Activated T-cell treated with anti-CD3 and anti-CD28 coated beads for 24 hours (primary cell): ENCODE measurements around the gene HLA-DPA1.

Experiments
- DNase-seq: peaks from one replicate; pipeline ENCODE4 v3.0.0-alpha.2; 2020; ENCODE audit warnings: low read depth

The HLA-DPA1 gene

DNA sequence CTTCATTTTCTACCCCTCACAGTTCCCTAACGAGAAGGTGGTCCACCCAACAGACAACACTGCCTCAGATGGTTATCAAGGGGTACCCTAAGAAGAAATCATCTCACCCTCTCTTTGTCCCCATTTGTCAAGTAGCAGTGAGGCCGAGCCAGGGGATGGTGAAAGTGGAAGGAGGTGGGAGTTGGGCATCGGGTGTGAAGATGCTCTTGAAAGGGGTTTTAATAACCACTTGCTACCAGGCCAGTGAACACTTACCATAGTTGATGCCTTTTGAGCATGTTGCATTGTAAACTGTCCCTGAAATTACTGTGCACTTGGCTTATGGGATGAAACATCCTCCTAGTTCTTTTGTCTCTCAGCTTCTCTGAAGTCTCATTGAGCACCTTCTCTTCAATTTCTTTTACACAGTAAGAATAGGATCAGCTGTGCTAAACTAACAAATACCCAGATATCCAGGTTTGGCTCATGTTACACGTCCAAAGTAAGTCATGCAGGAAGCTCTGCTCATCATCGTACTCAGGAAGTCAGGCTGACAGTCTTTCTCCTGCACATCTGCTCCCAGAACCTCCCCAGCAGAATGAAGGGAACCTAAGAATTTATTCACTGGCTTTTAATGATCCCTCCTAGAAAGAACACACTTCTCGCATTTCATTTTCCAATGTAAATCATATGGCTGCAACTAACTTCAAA, 15.6 kb upstream of the HLA-DPA1 start:
- DNase-seq, result no peak

DNA sequence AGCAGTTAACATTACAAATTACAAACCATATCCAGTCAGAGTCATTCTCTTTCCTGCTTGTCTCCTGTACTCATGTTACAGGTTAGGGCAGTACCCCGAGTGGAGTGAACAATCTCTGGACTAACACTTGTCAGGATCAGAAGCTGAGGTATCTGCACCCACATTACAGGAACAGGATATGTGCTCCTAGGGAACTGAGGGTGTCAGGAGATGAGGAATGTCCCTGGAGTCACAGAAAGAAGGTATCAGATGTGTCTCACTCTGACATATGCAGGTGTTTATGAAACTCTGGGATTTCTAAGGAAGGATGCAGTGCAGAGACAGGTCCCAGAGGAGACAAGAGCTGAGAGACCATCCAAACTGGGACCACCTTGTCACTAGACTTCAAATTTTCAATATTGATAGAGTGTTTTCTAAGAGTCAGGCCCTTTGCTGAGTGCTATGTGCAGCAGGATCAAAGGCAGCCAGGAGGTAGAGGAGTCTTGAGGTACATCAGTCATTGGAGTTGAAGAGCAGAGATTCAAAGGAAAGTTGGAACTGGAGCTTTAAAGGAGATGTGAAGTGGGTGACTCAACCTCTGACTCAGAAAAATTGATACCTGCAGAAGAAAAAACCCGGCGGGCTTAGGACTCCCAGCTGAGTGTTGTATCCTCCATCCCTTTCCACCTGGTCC, 14.9 kb upstream of the HLA-DPA1 start:
- DNase-seq, result no peak

DNA sequence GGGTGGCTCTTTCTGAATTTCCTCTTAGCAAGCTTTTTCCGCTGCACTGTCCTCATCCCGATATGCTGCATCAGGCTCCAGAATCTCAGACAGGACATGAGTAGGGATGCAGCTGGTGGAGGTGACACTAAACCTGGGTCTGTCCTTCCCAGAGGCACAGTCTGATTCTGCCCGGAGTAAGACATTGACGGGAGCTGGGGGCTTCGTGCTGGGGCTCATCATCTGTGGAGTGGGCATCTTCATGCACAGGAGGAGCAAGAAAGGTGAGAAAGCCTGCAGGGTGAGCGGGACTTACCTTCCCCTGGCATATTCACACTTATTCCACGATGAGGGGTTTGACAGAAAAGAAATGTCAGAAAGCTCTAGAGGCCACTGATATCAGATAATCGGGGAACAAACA, 12.2 kb upstream of the HLA-DPA1 start:
- no peak for DNase-seq

DNA sequence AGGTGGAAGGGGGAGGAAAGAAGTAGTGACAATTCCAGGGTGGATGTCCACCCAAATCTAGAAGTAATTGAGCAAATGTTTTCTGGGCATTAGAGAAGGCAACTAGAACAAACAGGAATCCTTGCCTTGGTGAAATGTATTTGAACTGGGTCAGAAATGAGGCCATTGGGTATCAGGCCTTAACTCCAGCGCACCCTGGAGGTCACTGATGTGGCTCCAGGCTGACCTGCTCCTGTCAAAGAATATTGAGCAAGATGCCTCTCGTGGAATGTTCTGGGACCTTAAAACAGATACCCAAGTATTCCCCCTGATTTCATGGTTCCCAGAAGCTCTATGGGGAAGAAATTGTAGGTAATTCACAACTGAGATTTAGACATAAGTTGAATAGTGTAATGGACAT, 9.3 kb upstream of the HLA-DPA1 start:
- no peak for DNase-seq

DNA sequence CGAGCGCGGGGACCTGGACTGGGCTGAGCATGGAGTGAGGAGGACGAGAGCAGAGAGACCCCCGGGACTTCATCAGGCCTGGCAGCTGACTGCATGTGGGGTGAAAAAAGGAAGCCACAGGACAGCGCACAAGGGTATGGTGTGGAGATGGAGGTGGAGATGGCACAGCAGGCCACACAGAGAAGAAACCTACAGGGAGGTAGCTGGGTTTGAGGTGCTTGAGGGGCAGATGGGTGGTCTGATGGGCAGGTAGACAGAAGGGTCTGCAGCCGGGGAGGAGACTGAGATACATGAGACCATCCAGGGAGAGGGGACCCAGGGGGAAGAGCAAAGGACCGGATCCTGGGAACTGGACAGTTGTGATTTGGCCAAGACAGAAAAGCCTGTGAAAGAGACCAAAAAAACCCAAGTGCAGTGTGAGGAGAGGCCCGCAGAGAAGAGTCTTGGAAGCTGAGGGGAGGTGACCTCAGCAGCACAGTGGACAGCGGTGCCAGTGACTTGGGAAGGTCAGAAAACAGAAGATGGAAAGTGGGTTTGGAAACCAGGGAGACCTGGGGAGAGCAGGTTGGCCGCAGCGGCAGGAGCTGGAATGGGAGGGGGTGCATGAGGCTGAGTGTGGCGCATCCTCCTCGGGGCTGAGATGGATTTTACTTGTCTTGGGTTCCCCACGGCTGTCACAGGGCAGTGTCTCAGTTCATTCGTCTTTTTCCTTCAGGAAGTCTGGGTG, 7.8 kb upstream of the HLA-DPA1 start:
- DNase-seq, result no peak

DNA sequence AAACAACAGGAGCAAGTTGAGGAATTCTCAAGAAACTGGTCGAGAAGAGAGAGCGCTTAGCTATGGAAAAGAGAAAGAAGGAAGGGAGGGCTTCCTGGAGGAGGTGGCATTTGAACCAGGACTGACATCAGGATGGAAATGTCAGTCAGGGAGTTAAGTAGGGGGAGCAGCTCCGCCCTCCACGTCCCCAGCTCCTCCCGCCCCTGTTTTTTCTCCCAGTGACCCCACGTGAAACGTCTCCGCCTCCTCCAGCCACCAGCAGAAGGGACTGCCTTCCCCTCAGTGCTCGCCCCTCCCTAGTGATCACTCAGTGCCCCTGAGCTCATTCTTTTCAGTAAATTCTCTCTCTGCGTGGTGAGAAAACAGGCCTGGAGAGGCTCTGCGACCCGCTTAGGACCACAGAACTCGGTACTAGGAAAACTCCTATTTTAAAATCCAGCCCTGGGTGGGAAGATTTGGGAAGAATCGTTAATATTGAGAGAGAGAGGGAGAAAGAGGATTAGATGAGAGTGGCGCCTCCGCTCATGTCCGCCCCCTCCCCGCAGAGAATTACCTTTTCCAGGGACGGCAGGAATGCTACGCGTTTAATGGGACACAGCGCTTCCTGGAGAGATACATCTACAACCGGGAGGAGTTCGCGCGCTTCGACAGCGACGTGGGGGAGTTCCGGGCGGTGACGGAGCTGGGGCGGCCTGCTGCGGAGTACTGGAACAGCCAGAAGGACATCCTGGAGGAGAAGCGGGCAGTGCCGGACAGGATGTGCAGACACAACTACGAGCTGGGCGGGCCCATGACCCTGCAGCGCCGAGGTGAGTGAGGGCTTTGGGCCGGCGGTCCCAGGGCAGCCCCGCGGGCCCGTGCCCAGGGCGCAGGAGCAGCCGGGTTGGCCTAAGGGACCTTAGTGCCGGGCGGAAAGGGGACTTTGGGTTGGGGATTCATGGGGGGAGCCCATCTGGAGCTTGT, 7.0 kb upstream of the HLA-DPA1 start:
- no peak for DNase-seq

DNA sequence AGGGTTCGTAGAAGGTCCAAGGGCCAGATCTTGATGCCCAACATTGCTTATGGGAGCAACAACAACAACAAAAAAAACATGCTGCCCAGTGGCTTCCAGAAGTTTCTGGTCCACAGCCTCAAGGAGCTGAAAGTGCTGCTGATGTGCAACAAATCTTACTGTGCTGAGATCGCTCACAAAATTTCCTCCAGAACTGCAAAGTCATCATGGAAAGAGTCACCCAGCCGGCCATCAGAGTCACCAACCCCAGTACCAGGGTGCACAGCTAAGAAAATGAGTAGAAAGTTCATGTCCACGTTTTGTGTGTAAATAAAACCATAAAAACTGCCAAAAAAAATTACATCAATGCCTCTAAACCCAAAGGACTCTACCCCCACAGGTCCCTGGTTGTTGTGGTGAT, 6.1 kb upstream of the HLA-DPA1 start:
- no peak for DNase-seq

DNA sequence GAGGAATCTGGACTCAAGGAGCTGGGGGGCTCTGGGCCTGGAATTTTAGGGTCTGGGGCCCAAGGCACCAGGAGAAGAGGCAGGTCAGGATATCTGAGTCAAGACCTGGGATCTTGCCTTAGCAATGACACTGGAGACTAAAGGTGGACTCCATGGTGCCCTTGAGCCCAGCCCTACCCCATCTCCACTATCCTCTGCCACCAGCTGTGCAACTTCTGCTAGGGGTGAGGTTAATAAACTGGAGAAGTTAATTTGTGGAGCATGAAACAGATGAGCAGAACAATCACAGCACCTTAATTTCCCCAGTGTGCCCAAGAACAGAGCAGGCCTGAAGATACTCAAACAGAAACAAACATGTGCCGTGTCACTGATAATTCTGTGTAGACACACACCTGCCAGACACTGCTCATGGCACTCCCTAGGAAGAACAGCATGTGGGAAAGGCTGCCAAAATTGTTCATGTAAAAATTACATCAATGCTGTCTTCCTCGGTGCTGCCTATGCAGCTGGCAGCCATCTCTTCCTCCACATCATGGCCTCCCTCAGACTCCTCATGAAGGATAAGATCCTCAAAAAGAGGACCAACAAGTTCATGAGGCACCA, 5.6 kb upstream of the HLA-DPA1 start:
- no peak for DNase-seq

DNA sequence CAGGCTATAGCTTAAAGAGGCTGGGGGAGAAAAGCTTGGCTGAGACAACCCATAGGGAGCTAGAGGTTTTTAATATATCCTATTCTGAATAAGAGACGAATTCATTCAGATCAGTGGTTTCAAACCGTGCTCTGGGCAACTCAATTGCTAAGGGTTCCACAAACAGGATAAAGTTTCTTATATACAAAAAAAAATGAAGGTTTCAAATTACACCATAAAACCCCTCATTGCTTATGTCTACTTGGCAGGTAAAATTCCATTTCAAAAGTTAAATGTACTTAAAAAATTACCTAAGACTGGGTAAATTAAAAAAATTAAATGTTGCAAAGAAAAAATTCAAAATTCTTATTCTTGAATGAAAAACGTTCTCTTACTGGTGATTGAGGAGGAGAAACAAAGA, 5.0 kb upstream of the HLA-DPA1 start:
- no peak for DNase-seq

DNA sequence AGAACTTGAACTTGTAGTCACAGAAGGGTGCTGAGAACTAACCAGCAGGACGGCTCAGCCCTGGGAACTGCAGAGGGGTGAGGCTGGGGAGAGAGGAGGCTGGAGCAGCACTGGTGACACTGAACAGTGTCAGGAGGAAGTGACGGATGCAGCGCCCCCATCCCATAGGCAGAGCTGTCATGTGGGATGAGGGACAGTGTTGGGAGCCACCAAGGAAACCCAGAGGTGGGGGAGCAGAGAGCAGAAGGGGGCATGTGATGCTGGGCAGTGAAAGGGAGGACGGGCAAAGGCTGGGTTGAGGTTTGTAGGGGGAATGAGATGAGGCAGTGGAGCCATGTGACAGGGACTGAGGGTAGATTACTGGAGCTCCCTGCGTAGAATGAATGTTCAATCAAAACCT, 4.5 kb upstream of the HLA-DPA1 start:
- DNase-seq, result no peak

DNA sequence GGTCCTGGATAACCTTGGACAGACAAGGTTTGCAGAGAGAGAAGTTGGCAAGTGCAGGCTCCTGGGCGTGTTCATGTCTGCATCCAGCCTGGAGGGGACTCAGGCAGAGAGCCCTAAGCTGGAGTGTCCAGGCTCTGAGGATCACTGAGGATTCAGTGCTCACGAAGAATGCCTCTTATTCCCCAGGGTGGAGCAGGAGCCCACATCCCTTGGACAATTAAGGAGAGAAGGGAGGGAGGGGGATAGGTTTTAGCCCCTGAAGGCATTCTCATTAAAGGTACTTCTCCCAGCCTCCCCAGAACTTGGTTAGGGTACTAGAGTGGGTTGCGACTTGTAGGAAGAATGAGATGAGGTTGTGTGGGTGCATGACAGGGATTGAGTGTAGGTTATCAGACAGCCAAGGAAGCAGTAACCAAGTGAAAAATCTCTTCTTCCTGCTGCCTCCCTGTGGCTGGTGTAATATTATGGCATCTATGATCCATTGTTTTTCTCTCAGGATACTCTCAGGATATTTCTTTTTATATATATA, 3.0 kb upstream of the HLA-DPA1 start:
- DNase-seq, result no peak

DNA sequence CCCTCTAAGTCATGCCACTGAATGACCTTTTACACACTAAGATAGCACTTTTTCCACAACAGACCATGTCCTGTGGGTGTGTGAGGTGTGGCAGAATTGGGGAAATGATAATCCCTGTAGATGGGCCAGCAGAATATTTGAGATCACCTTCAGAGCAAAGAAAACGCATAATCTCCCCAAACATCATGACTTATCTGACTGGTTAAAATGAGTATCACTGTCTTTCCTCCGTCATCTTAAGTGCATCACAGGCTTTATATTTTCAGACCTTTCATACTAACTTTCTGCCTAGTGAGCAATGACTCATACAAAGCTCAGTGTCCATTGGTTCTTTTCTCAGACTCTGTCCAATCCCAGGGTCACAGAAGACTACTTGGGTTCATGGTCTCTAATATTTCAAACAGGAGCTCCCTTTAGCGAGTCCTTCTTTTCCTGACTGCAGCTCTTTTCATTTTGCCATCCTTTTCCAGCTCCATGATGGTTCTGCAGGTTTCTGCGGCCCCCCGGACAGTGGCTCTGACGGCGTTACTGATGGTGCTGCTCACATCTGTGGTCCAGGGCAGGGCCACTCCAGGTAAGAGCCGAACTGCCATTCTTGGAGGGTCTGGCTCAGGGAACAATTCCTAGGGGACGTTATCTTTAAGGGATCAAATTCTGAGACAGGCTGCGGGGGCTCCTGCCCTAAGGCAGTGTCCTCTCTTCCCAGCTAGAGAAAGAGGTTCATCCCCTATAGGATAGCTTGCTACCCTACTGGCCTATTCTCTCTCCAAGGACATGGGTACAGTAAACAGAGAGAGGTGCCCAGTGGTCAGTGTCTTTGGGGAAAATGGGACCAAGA, 2.3 kb upstream of the HLA-DPA1 start, which contains the start of gene HLA-DPB1:
Gene HLA-DPB1, plus strand, starts transcription at position 423 of the 838 bp plus-strand sequence. Its CDS starts 52 bp downstream, at position 475.
- no peak for DNase-seq

DNA sequence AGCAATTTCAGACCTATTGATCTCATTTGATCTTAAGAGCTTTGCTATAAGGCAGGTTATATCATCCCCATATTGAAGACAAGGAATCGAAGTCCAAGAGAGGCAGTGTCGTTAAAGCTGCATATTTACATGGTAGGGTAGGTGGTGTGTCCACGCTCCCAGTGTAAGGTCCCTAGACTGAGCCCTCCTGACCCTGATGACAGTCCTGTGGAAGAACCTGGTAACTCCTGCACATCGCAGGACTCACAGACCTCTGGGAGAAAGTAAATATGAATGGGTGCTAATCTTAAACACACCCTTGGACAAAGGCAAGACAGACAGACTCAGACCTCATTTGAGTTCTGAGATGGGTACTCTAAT, 1.7 kb upstream of the HLA-DPA1 start:
- DNase-seq, result no peak

DNA sequence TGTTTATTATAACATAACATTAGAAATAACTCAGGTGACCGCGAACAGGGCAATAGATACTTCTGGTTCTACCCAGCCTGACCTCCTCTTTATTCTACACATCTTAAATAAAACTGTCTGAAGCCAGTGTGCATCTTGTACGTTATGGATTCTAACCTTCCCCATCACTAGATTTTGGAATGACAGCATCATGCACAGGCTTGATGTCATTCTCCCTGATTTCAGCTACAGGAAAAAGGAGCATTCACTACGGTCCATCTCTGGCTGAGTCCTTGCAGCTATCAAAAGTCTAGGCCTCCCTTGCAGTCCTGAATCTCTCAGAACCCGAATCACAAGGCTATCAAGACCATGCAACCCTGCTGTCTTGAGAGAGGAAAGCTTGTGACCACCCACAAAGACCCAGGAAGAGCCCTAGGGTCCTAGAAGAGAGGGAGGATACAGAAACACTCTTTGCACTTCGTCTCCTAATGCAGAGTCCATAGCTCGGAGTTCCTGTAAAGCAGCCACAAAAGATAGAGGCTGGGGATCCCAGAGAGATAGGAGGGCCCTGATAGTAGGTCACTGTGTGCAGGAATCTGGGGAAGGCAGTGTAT, 845 bp downstream of the HLA-DPA1 start:
- no peak for DNase-seq

DNA sequence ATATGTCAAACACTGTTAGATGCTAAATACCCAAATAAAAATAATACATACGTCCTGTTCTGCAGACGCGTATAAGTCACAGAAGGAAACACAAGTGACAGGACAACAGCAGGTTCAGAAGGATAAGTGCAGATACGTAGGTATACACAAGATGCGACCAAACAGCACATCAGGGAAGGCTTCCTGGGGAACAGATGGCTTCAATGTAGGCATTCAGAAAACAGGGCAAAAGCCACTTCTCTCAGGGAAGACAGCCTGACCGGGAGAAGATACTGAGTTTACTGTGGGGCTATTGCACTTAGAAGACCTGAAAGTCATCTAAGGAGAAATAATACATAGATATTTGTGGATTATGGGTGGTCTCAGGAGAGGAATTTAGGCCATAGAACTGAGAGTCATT, 1.9 kb downstream of the HLA-DPA1 start:
- no peak for DNase-seq

DNA sequence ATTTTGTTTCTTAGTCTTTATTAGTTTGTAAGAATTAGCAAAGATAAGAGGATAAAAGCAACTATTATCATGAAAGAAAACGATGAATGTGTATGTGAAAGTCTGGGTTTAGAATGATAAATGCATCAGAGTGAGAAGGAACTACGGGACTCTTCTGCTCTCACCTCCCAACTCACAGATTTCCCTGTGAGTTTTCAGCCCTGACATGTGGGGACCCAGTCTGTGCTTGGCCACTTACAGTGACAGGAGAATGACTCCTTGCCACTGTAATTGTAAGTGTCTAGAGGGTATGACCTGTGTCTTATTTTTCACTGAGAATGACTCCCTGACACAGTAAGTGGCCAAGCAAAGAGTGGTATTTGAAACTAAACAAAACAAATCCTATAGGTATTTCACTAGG, 2.5 kb downstream of the HLA-DPA1 start:
- DNase-seq, result no peak

DNA sequence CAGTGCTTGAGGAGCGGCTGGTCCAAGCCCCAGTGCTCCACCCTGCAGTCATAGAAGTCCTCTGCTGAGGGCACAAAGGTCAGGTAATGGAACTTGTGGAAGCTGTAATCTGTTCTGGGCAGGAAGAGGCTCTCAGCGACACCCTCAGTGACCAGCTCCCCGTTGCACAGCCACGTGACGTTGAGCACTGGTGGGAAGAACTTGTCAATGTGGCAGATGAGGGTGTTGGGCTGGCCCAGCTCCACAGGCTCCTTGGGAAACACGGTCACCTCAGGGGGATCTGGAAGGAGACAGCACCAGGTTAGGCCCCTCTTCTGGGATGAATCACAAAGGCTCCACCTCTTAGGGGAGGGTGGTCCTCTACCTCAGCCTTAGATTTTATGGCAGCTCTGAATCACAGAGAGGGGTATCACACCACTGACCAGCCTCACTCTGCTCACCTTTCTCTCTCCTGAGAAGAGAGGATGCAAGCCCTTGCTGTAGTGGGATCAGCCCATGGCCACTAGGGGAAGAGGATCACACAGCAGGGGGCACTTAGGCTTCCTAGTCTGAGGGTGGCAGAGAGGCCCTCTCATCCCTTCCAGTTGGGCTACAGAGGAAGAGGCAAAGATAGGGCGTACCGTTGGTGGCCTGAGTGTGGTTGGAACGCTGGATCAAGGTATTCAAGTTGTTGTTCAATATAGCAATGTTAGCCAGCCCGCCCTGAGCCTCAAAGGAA, 4.3 kb downstream of the HLA-DPA1 start:
- no peak for DNase-seq

DNA sequence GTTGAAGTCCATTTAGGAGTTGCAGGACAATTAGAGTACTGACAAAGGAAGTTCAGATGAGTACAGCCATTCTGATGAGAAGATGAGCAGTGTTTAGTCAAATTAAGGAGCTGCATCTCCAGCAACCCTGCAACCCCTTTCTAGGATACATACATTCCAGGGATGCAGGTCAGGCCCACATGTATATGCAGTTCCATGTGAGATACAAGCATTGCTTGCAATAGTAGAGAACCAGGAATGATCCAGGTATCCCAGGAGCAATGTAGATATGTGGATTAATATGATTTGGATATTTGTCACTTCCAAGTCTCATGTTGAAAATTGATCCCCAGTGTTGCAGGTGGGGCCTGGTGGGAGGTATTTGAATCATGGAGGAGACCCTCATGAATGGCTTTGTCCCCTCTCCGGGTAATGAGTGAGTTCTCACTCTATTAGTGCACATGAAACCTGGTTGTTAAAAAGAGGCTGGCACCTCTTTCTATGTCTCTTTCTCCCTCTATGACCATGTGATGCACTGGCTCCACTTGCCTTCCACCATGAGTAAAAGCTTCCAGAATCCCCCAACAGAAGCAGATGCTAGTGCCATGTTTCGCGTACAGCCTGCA, 6.4 kb downstream of the HLA-DPA1 start:
- DNase-seq, result no peak

DNA sequence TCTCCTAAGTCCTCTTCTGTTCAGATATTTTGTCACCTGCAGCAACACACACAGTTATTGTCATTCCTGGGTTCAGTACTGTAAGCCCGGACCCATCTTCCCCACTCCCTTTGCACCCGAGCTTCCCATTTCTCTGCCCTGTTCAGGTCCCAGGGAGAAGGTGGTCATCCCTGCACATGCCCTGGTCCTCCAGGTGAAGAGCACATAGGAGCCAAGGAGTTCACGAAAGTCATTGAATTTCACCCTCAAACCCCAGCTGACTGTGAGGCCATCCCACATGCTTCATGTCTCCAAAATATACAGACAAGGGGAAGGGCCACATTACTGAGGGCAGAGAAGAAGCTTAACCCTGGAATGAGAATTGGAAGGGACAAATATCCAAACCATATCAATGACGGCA, 8.1 kb downstream of the HLA-DPA1 start:
- DNase-seq, result no peak
